NCI-H82 treated with DMSO at 0.1 percent for 48 hours (cell line): ENCODE measurements around the gene PPARGC1A.

Experiments
- DNase-seq: peaks from one replicate; lab custom pipeline; 2025; ENCODE audit not compliant: unreplicated experiment; lab: John Stamatoyannopoulos, UW

The PPARGC1A gene

GRCh38 chr4:23911675-23912455 lies 22.0 kb upstream of the PPARGC1A start:
- no peak for DNase-seq

GRCh38 chr4:23909671-23910070 lies 19.8 kb upstream of the PPARGC1A start:
- no peak for DNase-seq

GRCh38 chr4:23906839-23907238 lies 17.0 kb upstream of the PPARGC1A start:
- DNase-seq = no peak

- no peak for DNase-seq
Observed at GRCh38 chr4:23904639-23905071, 14.8 kb upstream of the PPARGC1A start.

- DNase-seq = no peak
Observed at GRCh38 chr4:23903859-23904438, 14.1 kb upstream of the PPARGC1A start.

GRCh38 chr4:23902222-23902804 lies 12.5 kb upstream of the PPARGC1A start:
- DNase-seq = no peak

GRCh38 chr4:23900636-23901035 lies 10.8 kb upstream of the PPARGC1A start:
- no peak for DNase-seq

GRCh38 chr4:23899565-23899964 lies 9.7 kb upstream of the PPARGC1A start:
- no peak for DNase-seq

- DNase-seq = no peak
Observed at GRCh38 chr4:23897564-23898109, 7.8 kb upstream of the PPARGC1A start.

- DNase-seq = no peak
Observed at GRCh38 chr4:23894021-23894420, 4.2 kb upstream of the PPARGC1A start.

- DNase-seq = no peak
Observed at GRCh38 chr4:23891064-23891421, 1.2 kb upstream of the PPARGC1A start.

GRCh38 chr4:23890369-23891063 lies 669 bp upstream of the PPARGC1A start:
- DNase-seq = no peak

- no peak for DNase-seq
Observed at GRCh38 chr4:23889391-23889790, 456 bp downstream of the PPARGC1A start.

- DNase-seq = no peak
Observed at GRCh38 chr4:23888421-23889319, 1.2 kb downstream of the PPARGC1A start.

GRCh38 chr4:23887989-23888388 lies 1.9 kb downstream of the PPARGC1A start:
- no peak for DNase-seq

- DNase-seq = no peak
Observed at GRCh38 chr4:23887173-23887572, 2.7 kb downstream of the PPARGC1A start.

- DNase-seq = no peak
Observed at GRCh38 chr4:23885943-23886590, 3.8 kb downstream of the PPARGC1A start.

- no peak for DNase-seq
Observed at GRCh38 chr4:23884741-23885140, 5.1 kb downstream of the PPARGC1A start.

- no peak for DNase-seq
Observed at GRCh38 chr4:23884261-23884660, 5.6 kb downstream of the PPARGC1A start.

- DNase-seq = no peak
Observed at GRCh38 chr4:23882976-23883531, 6.8 kb downstream of the PPARGC1A start.
